WTC11 (cell line): ENCODE results near the gene KLHL29. TPM values are rescaled to one million over a fixed set of nuclear protein-coding genes. Genes with fewer than 3 reads are reported as not detected.
A peak's percentile ranks its signal among the peaks of the same experiment; 100 is the strongest.

Experiments used
- ATAC-seq: fragments of 200-7000 bp; cut with Tn5 transposase; 2 replicates; pipeline ENCODE4 v1.10.0; 2021; ENCODE audit warnings: mild to moderate bottlenecking, moderate library complexity
- CTCF ChIA-PET: fragments of 300-600 bp; sonication (Branson Sonifier 250); formaldehyde crosslinking; loops from one replicate; lab custom pipeline; 2021; ENCODE audit warnings: antibody characterized with exemption; lab: Charles Lee
- POLR2A ChIA-PET: fragments of 350-600 bp; sonication (Branson Sonifier 250); formaldehyde crosslinking; loops from one replicate; lab custom pipeline; 2021; ENCODE audit warnings: antibody characterized with exemption; lab: Charles Lee
- DNase-seq: peaks from one replicate; pipeline ENCODE4 v3.0.0; 2021; ENCODE audit warnings: low spot score
- H3K27ac Mint-ChIP-seq: 2 replicates; pipeline ENCODE4 v1.8.0; 2021; ENCODE audit warnings: mixed read lengths
- H3K27me3 Mint-ChIP-seq: 2 replicates; pipeline ENCODE4 v1.8.0; 2021; ENCODE audit warnings: low read depth, mild to moderate bottlenecking, moderate library complexity, mixed read lengths
- H3K36me3 Mint-ChIP-seq: 2 replicates; pipeline ENCODE4 v1.8.0; 2021; ENCODE audit warnings: mixed read lengths
- H3K4me1 Mint-ChIP-seq: 2 replicates; pipeline ENCODE4 v1.8.0; 2022; ENCODE audit warnings: mixed read lengths
- H3K4me3 Mint-ChIP-seq: 2 replicates; pipeline ENCODE4 v1.8.0; 2021; ENCODE audit warnings: mild to moderate bottlenecking, moderate library complexity, mixed read lengths
- H3K9me3 Mint-ChIP-seq: 2 replicates; pipeline ENCODE4 v1.8.0; 2021; ENCODE audit warnings: mixed read lengths
- ESRRA ChIP-seq: sonication (generic); formaldehyde crosslinking; IDR thresholded peaks from 2 replicates; pipeline ENCODE4 v1.8.1; 2022; ENCODE audit warnings: mild to moderate bottlenecking, missing genetic modification reagents, borderline replicate concordance
- FOXJ3 ChIP-seq: sonication (generic); formaldehyde crosslinking; IDR thresholded peaks from 2 replicates; pipeline ENCODE4 v1.9.0; 2021; ENCODE audit warnings: missing genetic modification reagents, mild to moderate bottlenecking, borderline replicate concordance
- NFATC4 ChIP-seq: fragments of 250-450 bp; sonication (Bioruptor Pico); IDR thresholded peaks from 2 replicates; pipeline ENCODE4 v1.9.0; 2021; ENCODE audit warnings: mild to moderate bottlenecking
- RORB ChIP-seq: fragments of 250-450 bp; sonication (Bioruptor Pico); IDR thresholded peaks from 2 replicates; pipeline ENCODE4 v1.9.0; 2021; ENCODE audit warnings: mild to moderate bottlenecking
- TEAD4 ChIP-seq: sonication (generic); formaldehyde crosslinking; IDR thresholded peaks from 2 replicates; pipeline ENCODE4 v1.8.0; 2022; ENCODE audit warnings: mild to moderate bottlenecking, missing genetic modification reagents
- TP53 ChIP-seq: sonication (generic); formaldehyde crosslinking; IDR thresholded peaks from 2 replicates; pipeline ENCODE4 v1.8.1; 2023; ENCODE audit warnings: mild to moderate bottlenecking, missing genetic modification reagents
- ZNF263 ChIP-seq: sonication (generic); formaldehyde crosslinking; IDR thresholded peaks from 2 replicates; pipeline ENCODE4 v1.8.1; 2022; ENCODE audit warnings: low read depth, mild to moderate bottlenecking, moderate library complexity, missing genetic modification reagents
- total RNA-seq: library from RNA; stranded (reverse); gene quantifications from 3 replicates; pipeline ENCODE4 v1.2.3, GENCODE V29; 2021
- TF ChIP-seq, protein P1 (sequence below): sonication (generic); formaldehyde crosslinking; IDR thresholded peaks from 2 replicates; pipeline ENCODE4 v1.8.0; 2022; ENCODE audit warnings: mild to moderate bottlenecking, missing genetic modification reagents
- TF ChIP-seq, protein P2 (sequence below): fragments of 250-450 bp; sonication (Bioruptor Pico); IDR thresholded peaks from 2 replicates; pipeline ENCODE4 v2.1.2; 2022; ENCODE audit warnings: mild to moderate bottlenecking, moderate library complexity
- TF ChIP-seq, protein P3 (sequence below): sonication (generic); formaldehyde crosslinking; IDR thresholded peaks from 2 replicates; pipeline ENCODE4 v1.8.0; 2023; ENCODE audit warnings: mild to moderate bottlenecking, missing genetic modification reagents
- TF ChIP-seq, protein P4 (sequence below): sonication (generic); formaldehyde crosslinking; IDR thresholded peaks from 2 replicates; pipeline ENCODE4 v1.8.0; 2022; ENCODE audit warnings: mild to moderate bottlenecking, missing genetic modification reagents
- TF ChIP-seq, protein P5 (sequence below): sonication (generic); formaldehyde crosslinking; IDR thresholded peaks from 2 replicates; pipeline ENCODE4 v1.8.1; 2022; ENCODE audit warnings: mild to moderate bottlenecking, missing genetic modification reagents, moderate library complexity, borderline replicate concordance
- TF ChIP-seq, protein P6 (sequence below): fragments of 200-600 bp; IDR thresholded peaks from 2 replicates; pipeline ENCODE4 v1.8.0; 2022; ENCODE audit warnings: antibody characterized with exemption
- TF ChIP-seq, protein P7 (sequence below): sonication (generic); formaldehyde crosslinking; IDR thresholded peaks from 2 replicates; pipeline ENCODE4 v1.8.1; 2022; ENCODE audit warnings: mild to moderate bottlenecking, moderate library complexity, missing genetic modification reagents
- TF ChIP-seq, protein P8 (sequence below): sonication (generic); formaldehyde crosslinking; IDR thresholded peaks from 2 replicates; pipeline ENCODE4 v1.8.1; 2023; ENCODE audit warnings: mild to moderate bottlenecking, moderate library complexity, missing genetic modification reagents

KLHL29 gene
- total RNA-seq, 1 experiment from 2014 or later = 7.1 TPM

DNA sequence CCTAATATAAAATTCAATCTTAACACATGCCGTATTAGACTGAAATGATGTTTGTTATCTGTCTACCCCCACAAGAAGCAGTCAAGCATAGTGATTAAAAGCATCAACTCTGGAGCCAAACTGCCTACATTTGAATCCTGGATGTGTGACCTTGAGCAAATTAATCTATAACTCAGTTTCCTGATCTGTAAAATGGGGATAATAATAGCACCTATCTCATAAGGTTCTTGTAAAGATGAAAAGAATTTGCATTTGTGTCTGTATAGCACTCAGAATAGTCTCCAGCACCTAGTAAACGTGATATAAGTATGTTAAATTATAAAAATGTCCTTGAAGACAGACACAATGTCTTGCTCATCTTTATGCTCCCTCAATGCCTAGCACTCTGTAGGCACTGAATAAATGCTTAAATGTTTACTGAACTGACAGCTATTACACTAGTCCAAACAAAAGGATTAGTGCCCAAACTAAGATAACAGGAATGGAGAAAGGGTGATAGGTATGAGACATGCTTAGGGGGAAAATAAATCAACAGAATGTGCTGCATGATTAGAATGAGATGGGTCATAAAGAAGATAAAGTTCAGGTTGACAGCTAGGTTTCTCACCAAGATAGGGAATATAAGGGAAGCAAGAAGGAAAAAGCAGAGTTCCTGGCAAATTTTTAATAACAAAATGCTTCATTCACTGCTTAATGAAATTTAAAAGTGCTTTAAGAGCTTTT lies 361.3 kb downstream of the KLHL29 start:
- H3K36me3 Mint-ChIP-seq = peaks cover 10% of the 10 kb centered on the region
- CTCF ChIA-PET = no interaction called here
- peaks cover 13% of the 10 kb centered on the region; the same call in 1 of the 2 replicates for H3K9me3 Mint-ChIP-seq
- no peak for TF ChIP-seq TP53
- TF ChIP-seq, protein P1, sequence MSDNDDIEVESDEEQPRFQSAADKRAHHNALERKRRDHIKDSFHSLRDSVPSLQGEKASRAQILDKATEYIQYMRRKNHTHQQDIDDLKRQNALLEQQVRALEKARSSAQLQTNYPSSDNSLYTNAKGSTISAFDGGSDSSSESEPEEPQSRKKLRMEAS (CRISPR knock-in tag) = no peak
- TF ChIP-seq, protein P2, sequence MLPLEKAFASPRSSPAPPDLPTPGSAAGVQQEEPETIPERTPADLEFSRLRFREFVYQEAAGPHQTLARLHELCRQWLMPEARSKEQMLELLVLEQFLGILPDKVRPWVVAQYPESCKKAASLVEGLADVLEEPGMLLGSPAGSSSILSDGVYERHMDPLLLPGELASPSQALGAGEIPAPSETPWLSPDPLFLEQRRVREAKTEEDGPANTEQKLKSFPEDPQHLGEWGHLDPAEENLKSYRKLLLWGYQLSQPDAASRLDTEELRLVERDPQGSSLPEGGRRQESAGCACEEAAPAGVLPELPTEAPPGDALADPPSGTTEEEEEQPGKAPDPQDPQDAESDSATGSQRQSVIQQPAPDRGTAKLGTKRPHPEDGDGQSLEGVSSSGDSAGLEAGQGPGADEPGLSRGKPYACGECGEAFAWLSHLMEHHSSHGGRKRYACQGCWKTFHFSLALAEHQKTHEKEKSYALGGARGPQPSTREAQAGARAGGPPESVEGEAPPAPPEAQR (CRISPR knock-in tag) = no peak
- TF ChIP-seq, protein P3, sequence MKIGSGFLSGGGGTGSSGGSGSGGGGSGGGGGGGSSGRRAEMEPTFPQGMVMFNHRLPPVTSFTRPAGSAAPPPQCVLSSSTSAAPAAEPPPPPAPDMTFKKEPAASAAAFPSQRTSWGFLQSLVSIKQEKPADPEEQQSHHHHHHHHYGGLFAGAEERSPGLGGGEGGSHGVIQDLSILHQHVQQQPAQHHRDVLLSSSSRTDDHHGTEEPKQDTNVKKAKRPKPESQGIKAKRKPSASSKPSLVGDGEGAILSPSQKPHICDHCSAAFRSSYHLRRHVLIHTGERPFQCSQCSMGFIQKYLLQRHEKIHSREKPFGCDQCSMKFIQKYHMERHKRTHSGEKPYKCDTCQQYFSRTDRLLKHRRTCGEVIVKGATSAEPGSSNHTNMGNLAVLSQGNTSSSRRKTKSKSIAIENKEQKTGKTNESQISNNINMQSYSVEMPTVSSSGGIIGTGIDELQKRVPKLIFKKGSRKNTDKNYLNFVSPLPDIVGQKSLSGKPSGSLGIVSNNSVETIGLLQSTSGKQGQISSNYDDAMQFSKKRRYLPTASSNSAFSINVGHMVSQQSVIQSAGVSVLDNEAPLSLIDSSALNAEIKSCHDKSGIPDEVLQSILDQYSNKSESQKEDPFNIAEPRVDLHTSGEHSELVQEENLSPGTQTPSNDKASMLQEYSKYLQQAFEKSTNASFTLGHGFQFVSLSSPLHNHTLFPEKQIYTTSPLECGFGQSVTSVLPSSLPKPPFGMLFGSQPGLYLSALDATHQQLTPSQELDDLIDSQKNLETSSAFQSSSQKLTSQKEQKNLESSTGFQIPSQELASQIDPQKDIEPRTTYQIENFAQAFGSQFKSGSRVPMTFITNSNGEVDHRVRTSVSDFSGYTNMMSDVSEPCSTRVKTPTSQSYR (CRISPR knock-in tag) = no peak
- TF ChIP-seq RORB (CRISPR knock-in tag) = no peak
- TF ChIP-seq TEAD4 (CRISPR knock-in tag) = no peak
- TF ChIP-seq, protein P4, sequence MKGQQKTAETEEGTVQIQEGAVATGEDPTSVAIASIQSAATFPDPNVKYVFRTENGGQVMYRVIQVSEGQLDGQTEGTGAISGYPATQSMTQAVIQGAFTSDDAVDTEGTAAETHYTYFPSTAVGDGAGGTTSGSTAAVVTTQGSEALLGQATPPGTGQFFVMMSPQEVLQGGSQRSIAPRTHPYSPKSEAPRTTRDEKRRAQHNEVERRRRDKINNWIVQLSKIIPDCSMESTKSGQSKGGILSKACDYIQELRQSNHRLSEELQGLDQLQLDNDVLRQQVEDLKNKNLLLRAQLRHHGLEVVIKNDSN (CRISPR knock-in tag) = no peak
- TF ChIP-seq, all 79 proteins: peak for 0
- H3K27ac Mint-ChIP-seq = no peak overlapping the region
- ATAC-seq (no peak), DNase-seq (no peak)
- H3K4me1 Mint-ChIP-seq = peaks cover 26% of the 10 kb centered on the region
- POLR2A ChIA-PET = no interaction called here
- H3K4me3 Mint-ChIP-seq = no peak overlapping the region
- H3K27me3 Mint-ChIP-seq = no peaks in the 10 kb centered on the region

DNA sequence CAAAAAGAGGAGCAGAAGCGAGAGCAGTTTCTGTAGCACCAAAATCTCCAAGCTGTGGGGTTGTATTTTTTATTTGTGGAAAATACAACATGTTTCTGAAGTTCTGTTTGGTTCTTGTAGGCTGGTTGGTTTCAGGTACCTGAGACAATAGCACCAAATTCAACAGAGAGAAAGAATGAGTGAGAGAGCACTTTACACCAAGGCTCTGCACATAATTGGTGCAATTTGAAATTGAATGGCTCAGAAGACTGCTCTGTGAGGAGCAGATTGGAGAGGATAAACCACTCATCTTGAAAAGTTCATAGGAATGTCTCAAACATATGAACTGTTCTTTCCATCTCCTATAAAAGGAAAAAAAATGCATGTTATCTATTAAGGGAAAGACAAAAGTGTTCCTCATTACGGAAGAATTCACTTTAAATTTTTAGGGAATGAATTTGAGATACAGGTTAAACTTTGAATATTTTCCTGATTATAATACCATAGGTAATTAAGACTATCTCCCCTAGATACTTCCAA lies 366.8 kb downstream of the KLHL29 start:
- Mint-ChIP-seq H3K4me1 (peaks cover 58% of the 10 kb centered on the region), H3K9me3 (no peaks in the 10 kb centered on the region), H3K4me3 (peak overlapping the region; percentile 44), H3K27ac (peak overlapping the region; percentile 95), H3K36me3 (peaks cover 5% of the 10 kb centered on the region), H3K27me3 (no peaks in the 10 kb centered on the region)
- ATAC-seq (peak; percentile 86), DNase-seq (no peak)
- ChIA-PET POLR2A (no interaction called here), CTCF (interaction anchor here (0.5 to 1.2 kb wide), 3 partner anchors 72 to 333 kb away, joined by 3 read pairs; partner anchors contain the start of gene TP53I3)
- TF ChIP-seq, protein P5, sequence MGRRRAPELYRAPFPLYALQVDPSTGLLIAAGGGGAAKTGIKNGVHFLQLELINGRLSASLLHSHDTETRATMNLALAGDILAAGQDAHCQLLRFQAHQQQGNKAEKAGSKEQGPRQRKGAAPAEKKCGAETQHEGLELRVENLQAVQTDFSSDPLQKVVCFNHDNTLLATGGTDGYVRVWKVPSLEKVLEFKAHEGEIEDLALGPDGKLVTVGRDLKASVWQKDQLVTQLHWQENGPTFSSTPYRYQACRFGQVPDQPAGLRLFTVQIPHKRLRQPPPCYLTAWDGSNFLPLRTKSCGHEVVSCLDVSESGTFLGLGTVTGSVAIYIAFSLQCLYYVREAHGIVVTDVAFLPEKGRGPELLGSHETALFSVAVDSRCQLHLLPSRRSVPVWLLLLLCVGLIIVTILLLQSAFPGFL = no peak
- TF ChIP-seq, protein P3 (CRISPR knock-in tag) = no peak
- TF ChIP-seq, protein P6, sequence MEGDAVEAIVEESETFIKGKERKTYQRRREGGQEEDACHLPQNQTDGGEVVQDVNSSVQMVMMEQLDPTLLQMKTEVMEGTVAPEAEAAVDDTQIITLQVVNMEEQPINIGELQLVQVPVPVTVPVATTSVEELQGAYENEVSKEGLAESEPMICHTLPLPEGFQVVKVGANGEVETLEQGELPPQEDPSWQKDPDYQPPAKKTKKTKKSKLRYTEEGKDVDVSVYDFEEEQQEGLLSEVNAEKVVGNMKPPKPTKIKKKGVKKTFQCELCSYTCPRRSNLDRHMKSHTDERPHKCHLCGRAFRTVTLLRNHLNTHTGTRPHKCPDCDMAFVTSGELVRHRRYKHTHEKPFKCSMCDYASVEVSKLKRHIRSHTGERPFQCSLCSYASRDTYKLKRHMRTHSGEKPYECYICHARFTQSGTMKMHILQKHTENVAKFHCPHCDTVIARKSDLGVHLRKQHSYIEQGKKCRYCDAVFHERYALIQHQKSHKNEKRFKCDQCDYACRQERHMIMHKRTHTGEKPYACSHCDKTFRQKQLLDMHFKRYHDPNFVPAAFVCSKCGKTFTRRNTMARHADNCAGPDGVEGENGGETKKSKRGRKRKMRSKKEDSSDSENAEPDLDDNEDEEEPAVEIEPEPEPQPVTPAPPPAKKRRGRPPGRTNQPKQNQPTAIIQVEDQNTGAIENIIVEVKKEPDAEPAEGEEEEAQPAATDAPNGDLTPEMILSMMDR = no peak
- TF ChIP-seq ZNF263 (CRISPR knock-in tag) (no peak), NFATC4 (CRISPR knock-in tag) (no peak), ESRRA (CRISPR knock-in tag) (no peak), FOXJ3 (CRISPR knock-in tag) (no peak)
- TF ChIP-seq, protein P1 (CRISPR knock-in tag) = no peak
- TF ChIP-seq, protein P7, sequence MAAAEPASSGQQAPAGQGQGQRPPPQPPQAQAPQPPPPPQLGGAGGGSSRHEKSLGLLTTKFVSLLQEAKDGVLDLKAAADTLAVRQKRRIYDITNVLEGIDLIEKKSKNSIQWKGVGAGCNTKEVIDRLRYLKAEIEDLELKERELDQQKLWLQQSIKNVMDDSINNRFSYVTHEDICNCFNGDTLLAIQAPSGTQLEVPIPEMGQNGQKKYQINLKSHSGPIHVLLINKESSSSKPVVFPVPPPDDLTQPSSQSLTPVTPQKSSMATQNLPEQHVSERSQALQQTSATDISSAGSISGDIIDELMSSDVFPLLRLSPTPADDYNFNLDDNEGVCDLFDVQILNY (CRISPR knock-in tag) = no peak
- TF ChIP-seq, protein P8, sequence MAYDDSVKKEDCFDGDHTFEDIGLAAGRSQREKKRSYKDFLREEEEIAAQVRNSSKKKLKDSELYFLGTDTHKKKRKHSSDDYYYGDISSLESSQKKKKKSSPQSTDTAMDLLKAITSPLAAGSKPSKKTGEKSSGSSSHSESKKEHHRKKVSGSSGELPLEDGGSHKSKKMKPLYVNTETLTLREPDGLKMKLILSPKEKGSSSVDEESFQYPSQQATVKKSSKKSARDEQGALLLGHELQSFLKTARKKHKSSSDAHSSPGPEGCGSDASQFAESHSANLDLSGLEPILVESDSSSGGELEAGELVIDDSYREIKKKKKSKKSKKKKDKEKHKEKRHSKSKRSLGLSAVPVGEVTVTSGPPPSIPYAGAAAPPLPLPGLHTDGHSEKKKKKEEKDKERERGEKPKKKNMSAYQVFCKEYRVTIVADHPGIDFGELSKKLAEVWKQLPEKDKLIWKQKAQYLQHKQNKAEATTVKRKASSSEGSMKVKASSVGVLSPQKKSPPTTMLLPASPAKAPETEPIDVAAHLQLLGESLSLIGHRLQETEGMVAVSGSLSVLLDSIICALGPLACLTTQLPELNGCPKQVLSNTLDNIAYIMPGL (CRISPR knock-in tag) = no peak
